ENCODE results near the gene PLA2G3. TPM values are rescaled to one million over a fixed set of nuclear protein-coding genes. Genes with fewer than 3 reads are reported as not detected.
A peak's percentile ranks its signal among the peaks of the same experiment; 100 is the strongest.

Gene PLA2G3
- total RNA-seq, 3 donors from 2014 or later (not counting 1 experiment from before 2014, with no cell fraction given) = not detected

DNA sequence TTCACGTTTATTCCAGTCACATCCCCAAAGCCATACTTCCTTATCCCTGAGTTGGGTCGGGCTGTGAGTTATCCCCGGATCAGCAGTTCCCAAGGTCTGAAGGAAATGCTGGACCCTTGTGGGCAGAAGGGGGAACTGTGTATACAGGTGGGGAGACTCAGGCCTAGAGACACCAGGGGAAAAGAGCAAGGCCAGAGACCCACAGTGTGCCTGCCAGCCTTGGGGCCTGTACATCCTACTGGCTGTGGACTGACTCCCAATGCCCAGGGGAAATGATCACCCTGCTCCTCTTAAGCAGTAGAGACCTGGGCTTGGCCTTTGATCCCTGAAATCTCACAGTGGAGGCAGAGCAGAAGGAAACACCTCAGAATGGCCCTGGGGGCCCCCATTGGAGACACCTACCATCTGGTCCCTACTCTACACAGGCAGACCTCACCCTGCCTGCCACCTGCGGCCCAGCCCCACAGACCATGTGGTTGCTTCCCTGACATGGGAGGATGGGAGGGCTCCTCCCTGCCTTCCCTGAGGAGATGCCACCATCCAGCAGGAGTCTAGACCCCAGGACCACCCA lies 34.2 kb downstream of the PLA2G3 start:
- H3K36me3 Mint-ChIP-seq = no peaks in the 10 kb centered on the region
- no peaks in the 10 kb centered on the region for H3K27me3 Mint-ChIP-seq (ENCODE audit: low read depth in 2 of 2)
- Histone ChIP-seq H3K27ac (ENCODE audit: low read length) (no peak overlapping the region), H3K9me3 (ENCODE audit: control insufficient read depth, insufficient read depth, low read length) (no peaks in the 10 kb centered on the region), H3K36me3 (ENCODE audit: control insufficient read depth, insufficient read depth, low read length) (no peaks in the 10 kb centered on the region), H3K27me3 (ENCODE audit: control insufficient read depth, insufficient read depth, low read length) (no peaks in the 10 kb centered on the region), H3K4me1 (ENCODE audit: control insufficient read depth, insufficient read depth, low read length) (peaks cover 17% of the 10 kb centered on the region), H3K4me3 (ENCODE audit: low read length) (no peak overlapping the region)
- peaks cover 7 to 18% of the 10 kb centered on the region in 2 donors for H3K4me1 Mint-ChIP-seq
- H3K27ac Mint-ChIP-seq = peak overlapping the region in 1 of 2 donors; percentile 44
- TF ChIP-seq, protein P1, sequence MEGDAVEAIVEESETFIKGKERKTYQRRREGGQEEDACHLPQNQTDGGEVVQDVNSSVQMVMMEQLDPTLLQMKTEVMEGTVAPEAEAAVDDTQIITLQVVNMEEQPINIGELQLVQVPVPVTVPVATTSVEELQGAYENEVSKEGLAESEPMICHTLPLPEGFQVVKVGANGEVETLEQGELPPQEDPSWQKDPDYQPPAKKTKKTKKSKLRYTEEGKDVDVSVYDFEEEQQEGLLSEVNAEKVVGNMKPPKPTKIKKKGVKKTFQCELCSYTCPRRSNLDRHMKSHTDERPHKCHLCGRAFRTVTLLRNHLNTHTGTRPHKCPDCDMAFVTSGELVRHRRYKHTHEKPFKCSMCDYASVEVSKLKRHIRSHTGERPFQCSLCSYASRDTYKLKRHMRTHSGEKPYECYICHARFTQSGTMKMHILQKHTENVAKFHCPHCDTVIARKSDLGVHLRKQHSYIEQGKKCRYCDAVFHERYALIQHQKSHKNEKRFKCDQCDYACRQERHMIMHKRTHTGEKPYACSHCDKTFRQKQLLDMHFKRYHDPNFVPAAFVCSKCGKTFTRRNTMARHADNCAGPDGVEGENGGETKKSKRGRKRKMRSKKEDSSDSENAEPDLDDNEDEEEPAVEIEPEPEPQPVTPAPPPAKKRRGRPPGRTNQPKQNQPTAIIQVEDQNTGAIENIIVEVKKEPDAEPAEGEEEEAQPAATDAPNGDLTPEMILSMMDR (IDR thresholded peaks at IDR 0.05) = no peak
- DNase-seq (no peak), ATAC-seq (no peak)
- 88% methylated on average over 3 of the region's 4 CpGs for WGBS (ENCODE audit: insufficient coverage)
- intact Hi-C loops (cut with micrococcal nuclease) = loop anchor here (5.0 kb wide), 1 partner anchor 166 kb away; no protein-coding TSS in a partner anchor
- H3K9me3 Mint-ChIP-seq = no peaks in the 10 kb centered on the region
- H3K4me3 Mint-ChIP-seq = peak overlapping the region; percentile 87

DNA sequence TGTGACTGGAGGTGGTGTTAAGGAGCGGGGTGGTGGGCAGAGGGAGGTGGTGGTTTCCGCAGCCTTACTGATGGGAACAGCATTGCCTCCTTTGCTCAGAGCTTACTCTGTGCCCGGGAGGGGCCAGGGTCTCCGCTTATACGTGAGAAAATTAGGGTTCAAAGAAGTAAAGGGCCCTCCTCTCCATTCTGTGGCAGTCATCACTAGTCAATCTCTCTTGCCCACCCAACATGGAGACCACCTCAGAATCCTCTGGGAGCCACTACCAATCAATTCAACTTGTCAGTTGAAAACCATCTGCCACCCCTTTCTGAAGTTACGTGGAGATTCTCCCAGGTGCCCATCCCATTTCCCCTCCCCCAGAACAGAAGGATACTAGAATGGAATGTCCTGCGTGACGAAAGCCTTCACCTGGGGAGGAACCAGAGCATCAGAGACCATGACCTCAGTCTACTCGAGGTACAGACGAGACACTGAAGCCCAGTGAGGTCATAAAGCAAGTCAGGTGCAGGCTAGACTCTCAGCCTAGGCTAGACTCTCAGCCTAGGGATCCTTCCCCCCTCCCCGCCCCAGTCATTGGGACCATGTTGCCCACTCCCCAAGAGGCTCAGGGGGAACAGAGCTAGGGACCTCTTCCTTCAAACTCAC lies 34.9 kb downstream of the PLA2G3 start:
- intact Hi-C loops (cut with micrococcal nuclease) = loop anchor here (5.0 kb wide), 1 partner anchor 167 kb away; no protein-coding TSS in a partner anchor
- no peaks in the 10 kb centered on the region for H3K27me3 ChIP-seq (ENCODE audit: control insufficient read depth, insufficient read depth, low read length)
- no peaks in the 10 kb centered on the region for H3K36me3 ChIP-seq (ENCODE audit: control insufficient read depth, insufficient read depth, low read length)
- WGBS (ENCODE audit: insufficient coverage) = 93% methylated on average over 11 of the region's 11 CpGs
- Mint-ChIP-seq H3K9me3 (no peaks in the 10 kb centered on the region), H3K27me3 (ENCODE audit: low read depth in 2 of 2) (no peaks in the 10 kb centered on the region), H3K36me3 (no peaks in the 10 kb centered on the region), H3K27ac (peak overlapping the region in 1 of 2 donors; percentile 44), H3K4me1 (peaks cover 7 to 18% of the 10 kb centered on the region in 2 donors), H3K4me3 (no peak overlapping the region)
- ATAC-seq = no peak
- DNase-seq = no peak
- TF ChIP-seq, protein P1 (IDR thresholded peaks at IDR 0.05) = no peak
- no peak overlapping the region for H3K4me3 ChIP-seq (ENCODE audit: low read length)
- H3K27ac ChIP-seq (ENCODE audit: low read length) = no peak overlapping the region
- peaks cover 17% of the 10 kb centered on the region for H3K4me1 ChIP-seq (ENCODE audit: control insufficient read depth, insufficient read depth, low read length)
- H3K9me3 ChIP-seq (ENCODE audit: control insufficient read depth, insufficient read depth, low read length) = no peaks in the 10 kb centered on the region

DNA sequence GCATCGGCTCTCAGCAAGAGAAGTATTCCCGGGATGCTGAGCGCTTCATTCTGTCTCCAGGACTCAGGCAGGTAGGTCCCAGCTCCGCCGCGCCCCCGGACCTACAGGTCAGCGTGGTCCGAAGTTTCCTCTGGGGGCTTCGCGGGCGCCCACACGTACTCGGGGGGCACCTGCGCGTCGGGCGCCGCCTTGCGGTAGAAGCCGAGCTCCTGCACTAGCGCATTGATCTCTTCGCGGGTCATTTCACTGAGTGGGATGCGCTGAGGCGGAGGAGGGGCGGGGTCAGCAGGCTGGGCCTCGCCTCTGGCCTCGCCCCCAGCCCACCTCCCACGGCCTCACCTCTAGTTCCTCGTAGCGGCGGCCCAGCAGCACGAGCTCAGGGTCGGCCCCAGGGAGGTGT lies 35.4 kb downstream of the PLA2G3 start:
- H3K4me3 ChIP-seq (ENCODE audit: low read length) = no peak overlapping the region
- H3K9me3 ChIP-seq (ENCODE audit: control insufficient read depth, insufficient read depth, low read length) = no peaks in the 10 kb centered on the region
- H3K27ac ChIP-seq (ENCODE audit: low read length) = no peak overlapping the region
- no peaks in the 10 kb centered on the region for H3K27me3 ChIP-seq (ENCODE audit: control insufficient read depth, insufficient read depth, low read length)
- H3K36me3 ChIP-seq (ENCODE audit: control insufficient read depth, insufficient read depth, low read length) = no peaks in the 10 kb centered on the region
- DNase-seq (peak in 1 of 2 donors; percentile 53), ATAC-seq (no peak)
- Mint-ChIP-seq H3K9me3 (no peaks in the 10 kb centered on the region), H3K4me3 (no peak overlapping the region), H3K27me3 (ENCODE audit: low read depth in 2 of 2) (no peaks in the 10 kb centered on the region), H3K27ac (no peak overlapping the region), H3K36me3 (no peaks in the 10 kb centered on the region), H3K4me1 (peaks cover 7 to 18% of the 10 kb centered on the region in 2 donors)
- 87% methylated on average over 35 of the region's 35 CpGs for WGBS (ENCODE audit: insufficient coverage)
- peaks cover 17% of the 10 kb centered on the region for H3K4me1 ChIP-seq (ENCODE audit: control insufficient read depth, insufficient read depth, low read length)
- intact Hi-C loops (cut with micrococcal nuclease) = loop anchor here (5.0 kb wide), 1 partner anchor 167 kb away; no protein-coding TSS in a partner anchor
- TF ChIP-seq, protein P1 (IDR thresholded peaks at IDR 0.05) = no peak

Measured in natural killer cell (primary cell).